IMR-90 (cell line): ENCODE measurements around the gene NLRP3. TPM values are rescaled to one million over a fixed set of nuclear protein-coding genes. Genes with fewer than 3 reads are reported as not detected.
A peak's percentile ranks its signal among the peaks of the same experiment; 100 is the strongest.

Experiments used
- ATAC-seq: fragments of 200-7000 bp; cut with Tn5 transposase; 2 replicates; pipeline ENCODE4 v1.9.1; 2020; ENCODE audit warnings: low read depth, mild to moderate bottlenecking, moderate library complexity
- BruUV-seq: library from RNA; stranded (reverse); fragments of 400-500 nt; replicated peaks from 2 replicates; lab custom pipeline; 2021; lab: Mats Ljungman, UMichigan
- CTCF ChIA-PET: fragments of 300-600 bp; formaldehyde crosslinking; extraction: SDS; loops from one replicate; lab custom pipeline; 2021; ENCODE audit warnings: antibody characterized with exemption; lab: Yijun Ruan, JAX
- POLR2A ChIA-PET: fragments of 300-600 bp; sonication (Branson Sonifier 250); formaldehyde crosslinking; loops from one replicate; lab custom pipeline; 2022; ENCODE audit warnings: antibody characterized with exemption; ENCODE audit not compliant: unreplicated experiment; lab: Charles Lee
- DNase-seq: peaks from one replicate; pipeline ENCODE4 v3.0.0; 2013
- H2AFZ ChIP-seq: replicated peaks from 2 replicates; pipeline ENCODE3; 2013; ENCODE audit warnings: low read length, mild to moderate bottlenecking; ENCODE audit not compliant: poor library complexity
- H2AK5ac ChIP-seq: 2 replicates; pipeline ENCODE4 v1.6.1; 2013; ENCODE audit warnings: low read depth, low read length, inconsistent platforms
- H2AK9ac ChIP-seq: replicated peaks from 2 replicates; pipeline ENCODE3; 2013; ENCODE audit warnings: mild to moderate bottlenecking, low read depth, low read length, moderate library complexity; ENCODE audit not compliant: poor library complexity
- H2BK120ac ChIP-seq: 2 replicates; pipeline ENCODE4 v1.6.1; 2013; ENCODE audit warnings: low read depth, low read length, inconsistent platforms
- H2BK15ac ChIP-seq: 3 replicates; pipeline ENCODE4 v1.6.1; 2013; ENCODE audit warnings: low read depth, low read length, inconsistent platforms
- H2BK20ac ChIP-seq: 2 replicates; pipeline ENCODE4 v1.6.1; 2013; ENCODE audit warnings: low read depth, mild to moderate bottlenecking, inconsistent platforms, low read length, moderate library complexity
- H2BK5ac ChIP-seq: 2 replicates; pipeline ENCODE4 v1.6.1; 2013; ENCODE audit warnings: mild to moderate bottlenecking, low read depth, low read length, inconsistent platforms; ENCODE audit not compliant: poor library complexity, severe bottlenecking
- H3K14ac ChIP-seq: replicated peaks from 2 replicates; pipeline ENCODE4 v1.6.1; 2013; ENCODE audit warnings: low read depth, low read length, inconsistent platforms
- H3K18ac ChIP-seq: 2 replicates; pipeline ENCODE4 v1.6.1; 2013; ENCODE audit warnings: low read depth, low read length, control low read depth
- H3K23ac ChIP-seq: 2 replicates; pipeline ENCODE4 v1.6.1; 2013; ENCODE audit warnings: low read depth, low read length, inconsistent platforms
- H3K27ac ChIP-seq: 2 replicates; pipeline ENCODE4 v1.5.1; 2013; ENCODE audit warnings: mild to moderate bottlenecking, control low read depth, low read length; ENCODE audit not compliant: insufficient read depth
- H3K27me3 ChIP-seq: 2 replicates; pipeline ENCODE4 v1.6.1; 2013; ENCODE audit warnings: low read length; ENCODE audit not compliant: control insufficient read depth, insufficient read depth
- H3K36me3 ChIP-seq: 2 replicates; pipeline ENCODE4 v1.6.1; 2013; ENCODE audit warnings: low read length, mixed read lengths; ENCODE audit not compliant: control insufficient read depth, insufficient read depth
- H3K4ac ChIP-seq: 2 replicates; pipeline ENCODE4 v1.6.1; 2013; ENCODE audit warnings: low read depth, low read length, inconsistent platforms
- H3K4me1 ChIP-seq: 2 replicates; pipeline ENCODE4 v1.6.1; 2013; ENCODE audit warnings: low read length, mixed read lengths; ENCODE audit not compliant: control insufficient read depth, insufficient read depth
- H3K4me2 ChIP-seq: 2 replicates; pipeline ENCODE4 v1.6.1; 2013; ENCODE audit warnings: low read depth, mild to moderate bottlenecking, control low read depth, low read length, moderate library complexity
- H3K4me3 ChIP-seq: 2 replicates; pipeline ENCODE4 v1.5.1; 2013; ENCODE audit warnings: low read depth, mild to moderate bottlenecking, control low read depth, low read length, moderate library complexity; ENCODE audit not compliant: insufficient read depth
- H3K56ac ChIP-seq: 2 replicates; pipeline ENCODE4 v1.6.1; 2013; ENCODE audit warnings: low read length, inconsistent platforms; ENCODE audit not compliant: insufficient read depth; ENCODE audit errors: extremely low read depth
- H3K79me1 ChIP-seq, 2 experiments: 2 replicates each; pipeline ENCODE4 v1.6.1; 2013; ENCODE audit warnings: low read length in 2 of 2, inconsistent platforms in 1 of 2, low read depth in 1 of 2
- H3K9ac ChIP-seq: 2 replicates; pipeline ENCODE4 v1.6.1; 2013; ENCODE audit warnings: low read depth, low read length, control low read depth
- H3K9me1 ChIP-seq: 2 replicates; pipeline ENCODE4 v1.6.1; 2013; ENCODE audit warnings: low read length, inconsistent platforms; ENCODE audit not compliant: insufficient read depth
- H3K9me3 ChIP-seq: 2 replicates; pipeline ENCODE4 v1.6.1; 2013; ENCODE audit warnings: low read length; ENCODE audit not compliant: control insufficient read depth, insufficient read depth
- H4K20me1 ChIP-seq: 2 replicates; pipeline ENCODE4 v1.6.1; 2013; ENCODE audit warnings: low read length, inconsistent platforms; ENCODE audit not compliant: insufficient read depth
- H4K5ac ChIP-seq: 2 replicates; pipeline ENCODE4 v1.6.1; 2013; ENCODE audit warnings: mild to moderate bottlenecking, low read depth, low read length, control low read depth
- H4K8ac ChIP-seq, 2 experiments: 2 replicates each; pipeline ENCODE4 v1.6.1; 2013; ENCODE audit warnings: low read depth in 2 of 2, low read length in 2 of 2, control low read depth in 1 of 2, inconsistent platforms in 1 of 2
- H4K91ac ChIP-seq: 2 replicates; pipeline ENCODE4 v1.6.1; 2013; ENCODE audit warnings: low read depth, low read length, inconsistent platforms; ENCODE audit not compliant: insufficient read depth
- BHLHE40 ChIP-seq: fragments of 150-350 bp; IDR thresholded peaks from 2 replicates; pipeline ENCODE4 v1.6.1; 2016; ENCODE audit warnings: mild to moderate bottlenecking, low read depth, low read length
- CEBPB ChIP-seq: IDR thresholded peaks from 2 replicates; pipeline ENCODE4 v1.6.1; 2012; ENCODE audit warnings: low read depth, low read length, improper control_type of control experiment
- CHD1 ChIP-seq: IDR thresholded peaks from 2 replicates; pipeline ENCODE4 v1.6.1; 2012; ENCODE audit warnings: low read depth, low read length, improper control_type of control experiment
- CTCF ChIP-seq: conservative IDR thresholded peaks from 2 replicates; pipeline ENCODE4 v1.5.1; 2012; ENCODE audit warnings: mild to moderate bottlenecking, low read depth, low read length, improper control_type of control experiment
- ELK1 ChIP-seq: fragments of 150-350 bp; IDR thresholded peaks from 2 replicates; pipeline ENCODE4 v1.6.1; 2016; ENCODE audit warnings: low read depth, mild to moderate bottlenecking, low read length, moderate library complexity, borderline replicate concordance
- FOS ChIP-seq: fragments of 150-350 bp; IDR thresholded peaks from 2 replicates; pipeline ENCODE4 v1.6.1; 2016; ENCODE audit warnings: low read depth, low read length
- MAFK ChIP-seq: IDR thresholded peaks from 2 replicates; pipeline ENCODE4 v1.6.1; 2012; ENCODE audit warnings: low read depth, low read length, improper control_type of control experiment
- MAZ ChIP-seq: IDR thresholded peaks from 2 replicates; pipeline ENCODE4 v1.6.1; 2012; ENCODE audit warnings: low read depth, mild to moderate bottlenecking, low read length, improper control_type of control experiment, moderate library complexity, borderline replicate concordance
- MXI1 ChIP-seq: IDR thresholded peaks from 2 replicates; pipeline ENCODE4 v1.6.1; 2012; ENCODE audit warnings: low read depth, mild to moderate bottlenecking, low read length, moderate library complexity, borderline replicate concordance
- NFE2L2 ChIP-seq: fragments of 150-350 bp; IDR thresholded peaks from 2 replicates; pipeline ENCODE4 v1.6.1; 2016; ENCODE audit warnings: low read depth, mild to moderate bottlenecking, low read length
- POLR2A ChIP-seq: IDR thresholded peaks from 2 replicates; pipeline ENCODE4 v1.6.1; 2012; ENCODE audit warnings: mild to moderate bottlenecking, low read depth, low read length
- RAD21 ChIP-seq: IDR thresholded peaks from 2 replicates; pipeline ENCODE4 v1.6.1; 2012; ENCODE audit warnings: low read length, improper control_type of control experiment
- RCOR1 ChIP-seq: IDR thresholded peaks from 2 replicates; pipeline ENCODE4 v1.6.1; 2012; ENCODE audit warnings: mild to moderate bottlenecking, low read length, improper control_type of control experiment; ENCODE audit not compliant: insufficient replicate concordance
- RFX5 ChIP-seq: IDR thresholded peaks from 2 replicates; pipeline ENCODE4 v1.8.0; 2012; ENCODE audit warnings: low read depth, mild to moderate bottlenecking, low read length, moderate library complexity
- SMC3 ChIP-seq: fragments of 150-350 bp; IDR thresholded peaks from 2 replicates; pipeline ENCODE4 v1.6.1; 2016; ENCODE audit warnings: low read depth, mild to moderate bottlenecking, antibody characterized with exemption, low read length, moderate library complexity
- USF2 ChIP-seq: fragments of 150-350 bp; IDR thresholded peaks from 2 replicates; pipeline ENCODE4 v1.6.1; 2017; ENCODE audit warnings: mild to moderate bottlenecking, antibody characterized with exemption, low read length, low read depth
- WGBS, 2 experiments: methylation state at CpG; one replicate each; pipeline versions ENCODE4 v1.1.5 to v1.1.7; 2013; ENCODE audit warnings: missing lambda C conversion rate in 2 of 2; ENCODE audit not compliant: insufficient read length in 1 of 2; ENCODE audit errors: extremely low coverage in 2 of 2; 5-methylcytosine and 5-hydroxymethylcytosine counted together
- dilution Hi-C: fragments of 300-500 bp; cut with HindIII; formaldehyde crosslinking; loops from one replicate; pipeline ENCODE4 v1.14.3; 2018; ENCODE audit warnings: low sequenced_read_pairs; ENCODE audit not compliant: unreplicated experiment
- in situ Hi-C: fragments of 300-500 bp; cut with MboI; formaldehyde crosslinking; loops from 3 replicates; pipeline ENCODE4 v1.14.3; 2019; ENCODE audit warnings: low sequenced_read_pairs, inconsistent platforms, mixed read lengths
- intact Hi-C: fragments of 100-400 bp; cut with micrococcal nuclease; formaldehyde crosslinking; loops from 2 replicates; pipeline ENCODE4 v1.10.0; 2022
- polyA plus RNA-seq, 3 experiments: library from polyadenylated mRNA; depleted of rRNA; stranded (reverse); fragments of >200 nt; gene quantifications; 2 replicates each; pipeline ENCODE4 v1.2.3, GENCODE V29; 2012; ENCODE audit warnings: low replicate concordance in 1 of 3
- total RNA-seq: library from RNA; depleted of rRNA; stranded (reverse); fragments of >200 nt; gene quantifications from 2 replicates; pipeline ENCODE4 v1.2.3, GENCODE V29; 2012

The NLRP3 gene
- total and polyA plus RNA-seq, 2 of the 4 experiments (the other 2 are of a cell fraction) = 0.18 TPM; not detected in 1

GRCh38 chr1:247373721-247374141 lies 42.2 kb upstream of the NLRP3 start:
- Histone ChIP-seq H2BK20ac (no peak overlapping the region), H3K23ac (no peak overlapping the region), H3K9ac (no peak overlapping the region), H3K4me3 (no peak overlapping the region), H3K36me3 (no peaks in the 10 kb centered on the region), H3K9me3 (no peaks in the 10 kb centered on the region), H3K4me1 (0 out of 2 replicates have a peak, but pooled peaks cover 3% of the 10 kb centered on the region), H3K9me1 (no peaks in the 10 kb centered on the region), H2BK15ac (no peak overlapping the region), H3K79me1 (no peaks in the 10 kb centered on the region), H3K18ac (no peak overlapping the region), H2BK120ac (no peak overlapping the region), H3K4ac (no peak overlapping the region), H4K91ac (no peak overlapping the region), H4K20me1 (no peaks in the 10 kb centered on the region), H3K27ac (no peak overlapping the region), H2BK5ac (no peak overlapping the region), H3K14ac (no peak overlapping the region), H3K56ac (no peak overlapping the region), H4K8ac (no peak overlapping the region), H3K27me3 (no peaks in the 10 kb centered on the region), H2AK5ac (no peak overlapping the region), H4K5ac (no peak overlapping the region), H2AFZ (peak overlapping the region; percentile 88), H2AK9ac (no peak overlapping the region), H3K4me2 (no peak overlapping the region)
- WGBS, 2 experiments = 34% methylated on average over 13 of the region's 26 CpGs; no CpG with 5 or more reads in 1 of the 2 experiments
- in situ Hi-C loops (loop anchor here (5.0 kb wide), 1 partner anchor 51 kb away; no protein-coding TSS in a partner anchor), dilution Hi-C loops (no loop called here), intact Hi-C loops (loop anchor here (1.0 to 5.0 kb wide), 2 partner anchors 41 to 114 kb away; partner anchors contain the start of gene ZNF496)
- ChIA-PET POLR2A (no interaction called here), CTCF (interaction anchor here (1.1 to 1.6 kb wide), 4 partner anchors 8 to 163 kb away, joined by 3 to 10 read pairs (median 5); no protein-coding TSS in a partner anchor)
- TF ChIP-seq MAZ (no peak), MXI1 (no peak), FOS (no peak), BHLHE40 (no peak), RFX5 (no peak), MAFK (no peak), POLR2A (no peak), NFE2L2 (no peak), CHD1 (no peak), SMC3 (no peak), USF2 (no peak), CEBPB (no peak), CTCF (peak; percentile 43), RAD21 (peak; percentile 17; the same call in 1 of the 2 replicates), ELK1 (no peak), RCOR1 (no peak)
- DNase-seq (peak; percentile 32), ATAC-seq (peak; percentile 73)
- no TSS peak for BruUV-seq
